Astrocyte of the spinal cord (primary cell): ENCODE results near the gene RFX7.
"Not testable (repeated sequence)": the region's sequence is repeated elsewhere in the genome, so short reads cannot be mapped to it uniquely, and the experiment has no call there.

Experiments used
- DNase-seq: peaks from one replicate; pipeline ENCODE4 v3.0.0; 2011; ENCODE audit warnings: low read depth, low spot score
- H3K4me3 ChIP-seq: 2 replicates; pipeline ENCODE4 v1.5.1; 2011; ENCODE audit warnings: low read depth, mild to moderate bottlenecking, low read length, moderate library complexity
- CTCF ChIP-seq: IDR thresholded peaks from 2 replicates; pipeline ENCODE4 v1.5.1; 2012; ENCODE audit warnings: low read depth, mild to moderate bottlenecking, low read length, inconsistent platforms
- in situ Hi-C: cut with HindIII; loops from 2 replicates; pipeline ENCODE4 v1.10.0; 2017; ENCODE audit warnings: low sequenced_read_pairs

Gene RFX7

GRCh38 chr15:56208641-56209155 lies 35.0 kb downstream of the RFX7 start:
- no peak overlapping the region for H3K4me3 ChIP-seq
- peak; percentile 66 for DNase-seq
- TF ChIP-seq CTCF: no peak
- in situ Hi-C loops: no loop called here

GRCh38 chr15:56208185-56208584 lies 35.5 kb downstream of the RFX7 start:
- no peak for TF ChIP-seq CTCF
- DNase-seq: no peak
- H3K4me3 ChIP-seq: no peak overlapping the region
- in situ Hi-C loops: no loop called here

GRCh38 chr15:56207711-56208110 lies 36.0 kb downstream of the RFX7 start:
- H3K4me3 ChIP-seq: no peak overlapping the region
- in situ Hi-C loops: no loop called here
- no peak for DNase-seq
- no peak for TF ChIP-seq CTCF

- TF ChIP-seq CTCF: no peak
- no peak overlapping the region for H3K4me3 ChIP-seq
- no peak for DNase-seq
- in situ Hi-C loops: no loop called here
Measured at GRCh38 chr15:56207092-56207491, 36.6 kb downstream of the RFX7 start.

GRCh38 chr15:56205061-56205876 lies 38.4 kb downstream of the RFX7 start:
- in situ Hi-C loops: no loop called here

GRCh38 chr15:56203312-56203922 lies 40.3 kb downstream of the RFX7 start:
- H3K4me3 ChIP-seq, DNase-seq, in situ Hi-C loops: not testable (repeated sequence)

More at GRCh38 chr15:56205061-56205876, 38.4 kb downstream of the RFX7 start:
- peak; percentile 50 for DNase-seq
- no peak overlapping the region for H3K4me3 ChIP-seq
- no peak for TF ChIP-seq CTCF

- no peak overlapping the region for H3K4me3 ChIP-seq
- in situ Hi-C loops: no loop called here
- no peak for DNase-seq
- TF ChIP-seq CTCF: no peak
Measured at GRCh38 chr15:56202701-56203100, 41.0 kb downstream of the RFX7 start.
